Fibroblast of lung (primary cell): ENCODE data around the gene TBC1D9. TPM values are rescaled to one million over a fixed set of nuclear protein-coding genes. Genes with fewer than 3 reads are reported as not detected.

Experiments
- DNase-seq, 2 donors: peaks; one replicate each; pipeline versions ENCODE4 v3.0.0 to v3.0.0-alpha.2; 2010; ENCODE audit warnings: low read depth in 2 of 2
- H2AFZ ChIP-seq: 2 replicates; pipeline ENCODE4 v1.5.1; 2012; ENCODE audit warnings: low read length, control low read depth, inconsistent platforms
- H3K27ac ChIP-seq: 2 replicates; pipeline ENCODE4 v1.5.1; 2011; ENCODE audit warnings: low read length, control low read depth; ENCODE audit not compliant: insufficient read depth
- H3K27me3 ChIP-seq: 2 replicates; pipeline ENCODE4 v1.5.1; 2011; ENCODE audit warnings: mild to moderate bottlenecking, low read length; ENCODE audit not compliant: control insufficient read depth, insufficient read depth
- H3K36me3 ChIP-seq: 2 replicates; pipeline ENCODE4 v1.5.1; 2011; ENCODE audit warnings: low read length; ENCODE audit not compliant: control insufficient read depth, insufficient read depth
- H3K4me1 ChIP-seq: 2 replicates; pipeline ENCODE4 v1.5.1; 2011; ENCODE audit warnings: low read length; ENCODE audit not compliant: control insufficient read depth, insufficient read depth; ENCODE audit errors: extremely low read depth
- H3K4me2 ChIP-seq: 2 replicates; pipeline ENCODE4 v1.5.1; 2011; ENCODE audit warnings: low read length, control low read depth; ENCODE audit not compliant: insufficient read depth; ENCODE audit errors: extremely low read depth
- H3K4me3 ChIP-seq, 4 experiments: fragments of 200-600 bp in 1 of 4; sonication (generic) in 1 of 4; replicated peaks in 1 of 4; 2 replicates each; pipeline ENCODE4 v1.5.1; 2011 to 2016; ENCODE audit warnings: low read length in 4 of 4, low read depth in 3 of 4, mild to moderate bottlenecking in 3 of 4, control low read depth in 2 of 4, inconsistent platforms in 1 of 4, mixed read lengths in 1 of 4; ENCODE audit not compliant: insufficient read depth in 1 of 4; ENCODE audit errors: control extremely low read depth in 1 of 4
- H3K79me2 ChIP-seq: 2 replicates; pipeline ENCODE4 v1.5.1; 2012; ENCODE audit warnings: mild to moderate bottlenecking, low read length, inconsistent platforms; ENCODE audit not compliant: control insufficient read depth, insufficient read depth
- H3K9ac ChIP-seq: 2 replicates; pipeline ENCODE4 v1.5.1; 2011; ENCODE audit warnings: mild to moderate bottlenecking, low read length, control low read depth; ENCODE audit not compliant: insufficient read depth
- H3K9me3 ChIP-seq: 2 replicates; pipeline ENCODE4 v1.5.1; 2012; ENCODE audit warnings: low read depth, low read length; ENCODE audit not compliant: control insufficient read depth, insufficient read depth
- H4K20me1 ChIP-seq: 2 replicates; pipeline ENCODE4 v1.5.1; 2011; ENCODE audit warnings: low read length; ENCODE audit not compliant: control insufficient read depth, insufficient read depth; ENCODE audit errors: extremely low read depth
- EZH2 ChIP-seq: IDR thresholded peaks from 2 replicates; pipeline ENCODE4 v1.5.1; 2012; ENCODE audit warnings: low read length, control low read depth, mild to moderate bottlenecking; ENCODE audit errors: missing control alignments
- polyA plus RNA-seq, 2 donors: library from polyadenylated mRNA; depleted of rRNA in 1 of 2; stranded (reverse) in 1 of 2; unstranded in 1 of 2; fragments of >200 nt; gene quantifications; 2 replicates each; pipeline ENCODE4 v1.2.1, GENCODE V29; 2011 to 2012; ENCODE audit warnings: missing spikeins in 1 of 2
- total RNA-seq: library from RNA; depleted of rRNA; stranded (reverse); fragments of >200 nt; gene quantifications from 2 replicates; pipeline ENCODE4 v1.2.1, GENCODE V29; 2014
- TF ChIP-seq, protein P1 (sequence below), 2 donors: IDR thresholded peaks in 1 of 2; conservative IDR thresholded peaks in 1 of 2; 1 replicate in 1 of 2; 2 replicates in 1 of 2; pipeline ENCODE4 v1.5.1; 2011 to 2012; ENCODE audit warnings: low read length in 2 of 2, control low read depth in 1 of 2, inconsistent platforms in 1 of 2, low read depth in 1 of 2, mild to moderate bottlenecking in 1 of 2

The TBC1D9 gene
- total and polyA plus RNA-seq, 2 donors (not counting 1 experiment from before 2014, with no cell fraction given): 18.6 to 36.3 TPM

DNA sequence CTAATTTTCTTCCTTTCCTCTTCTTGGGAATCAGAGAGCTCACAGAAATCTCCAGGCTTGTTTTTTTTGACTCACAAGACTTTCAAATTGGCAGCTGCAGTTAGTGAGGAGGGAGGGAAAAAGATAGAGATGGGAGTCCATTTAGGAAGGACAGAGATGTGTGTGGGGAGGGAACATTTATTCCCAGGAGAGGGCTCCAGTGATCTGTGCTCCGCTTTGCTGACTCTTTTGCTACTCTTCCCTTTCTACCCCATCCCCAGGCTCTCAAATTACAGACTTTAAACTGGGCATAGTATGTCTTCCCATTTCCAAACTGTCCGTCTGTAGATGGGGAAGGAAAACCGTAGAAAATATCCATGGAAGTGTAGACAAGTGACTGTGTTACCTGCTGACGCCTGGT lies 148.3 kb downstream of the TBC1D9 start:
- Histone ChIP-seq H2AFZ (no peak overlapping the region), H3K9ac (no peak overlapping the region), H3K4me1 (no peaks in the 10 kb centered on the region), H4K20me1 (no peaks in the 10 kb centered on the region), H3K4me3 (no peak overlapping the region), H3K79me2 (no peaks in the 10 kb centered on the region), H3K27me3 (peaks cover 2% of the 10 kb centered on the region), H3K9me3 (no peaks in the 10 kb centered on the region), H3K4me2 (no peak overlapping the region), H3K27ac (no peak overlapping the region), H3K36me3 (no peaks in the 10 kb centered on the region)
- no peak for DNase-seq
- TF ChIP-seq, protein P1, sequence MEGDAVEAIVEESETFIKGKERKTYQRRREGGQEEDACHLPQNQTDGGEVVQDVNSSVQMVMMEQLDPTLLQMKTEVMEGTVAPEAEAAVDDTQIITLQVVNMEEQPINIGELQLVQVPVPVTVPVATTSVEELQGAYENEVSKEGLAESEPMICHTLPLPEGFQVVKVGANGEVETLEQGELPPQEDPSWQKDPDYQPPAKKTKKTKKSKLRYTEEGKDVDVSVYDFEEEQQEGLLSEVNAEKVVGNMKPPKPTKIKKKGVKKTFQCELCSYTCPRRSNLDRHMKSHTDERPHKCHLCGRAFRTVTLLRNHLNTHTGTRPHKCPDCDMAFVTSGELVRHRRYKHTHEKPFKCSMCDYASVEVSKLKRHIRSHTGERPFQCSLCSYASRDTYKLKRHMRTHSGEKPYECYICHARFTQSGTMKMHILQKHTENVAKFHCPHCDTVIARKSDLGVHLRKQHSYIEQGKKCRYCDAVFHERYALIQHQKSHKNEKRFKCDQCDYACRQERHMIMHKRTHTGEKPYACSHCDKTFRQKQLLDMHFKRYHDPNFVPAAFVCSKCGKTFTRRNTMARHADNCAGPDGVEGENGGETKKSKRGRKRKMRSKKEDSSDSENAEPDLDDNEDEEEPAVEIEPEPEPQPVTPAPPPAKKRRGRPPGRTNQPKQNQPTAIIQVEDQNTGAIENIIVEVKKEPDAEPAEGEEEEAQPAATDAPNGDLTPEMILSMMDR (conservative IDR thresholded peaks at IDR 0.05 in 1 of 2, IDR thresholded peaks at IDR 0.05 in 1 of 2; ENCODE audit: low read depth in 1 of 2, low read length in 2 of 2): no peak
- TF ChIP-seq EZH2: no peak

DNA sequence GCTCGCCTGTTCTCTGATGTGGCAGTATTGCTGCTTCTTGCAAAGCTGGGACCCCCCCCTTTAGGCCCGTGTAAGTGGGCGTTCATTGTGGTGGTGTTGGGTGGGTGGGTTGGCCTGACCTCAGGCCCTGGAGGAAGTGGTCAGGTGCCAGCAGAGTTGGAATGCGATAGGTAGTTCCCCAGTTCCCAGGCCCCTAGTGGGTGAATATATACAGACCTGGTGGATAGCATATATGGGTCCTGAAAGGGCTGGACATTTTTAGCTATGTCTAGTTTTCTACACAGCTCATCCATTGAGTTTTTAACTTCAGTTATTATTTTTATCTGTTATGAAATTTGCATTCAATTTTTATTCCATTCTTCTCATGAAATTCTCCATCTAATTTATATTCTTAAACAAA lies 151.6 kb downstream of the TBC1D9 start:
- no peaks in the 10 kb centered on the region for H3K4me1 ChIP-seq
- H3K4me3 ChIP-seq: no peak overlapping the region
- H4K20me1 ChIP-seq: no peaks in the 10 kb centered on the region
- H2AFZ ChIP-seq: no peak overlapping the region
- H3K9me3 ChIP-seq: no peaks in the 10 kb centered on the region
- H3K9ac ChIP-seq: no peak overlapping the region
- no peak overlapping the region for H3K4me2 ChIP-seq
- H3K27me3 ChIP-seq: peaks cover 8% of the 10 kb centered on the region
- no peaks in the 10 kb centered on the region for H3K79me2 ChIP-seq
- TF ChIP-seq, protein P1 (conservative IDR thresholded peaks at IDR 0.05 in 1 of 2, IDR thresholded peaks at IDR 0.05 in 1 of 2; ENCODE audit: low read depth in 1 of 2, low read length in 2 of 2): no peak
- no peak for TF ChIP-seq EZH2
- no peak overlapping the region for H3K27ac ChIP-seq
- no peak for DNase-seq
- H3K36me3 ChIP-seq: no peaks in the 10 kb centered on the region

DNA sequence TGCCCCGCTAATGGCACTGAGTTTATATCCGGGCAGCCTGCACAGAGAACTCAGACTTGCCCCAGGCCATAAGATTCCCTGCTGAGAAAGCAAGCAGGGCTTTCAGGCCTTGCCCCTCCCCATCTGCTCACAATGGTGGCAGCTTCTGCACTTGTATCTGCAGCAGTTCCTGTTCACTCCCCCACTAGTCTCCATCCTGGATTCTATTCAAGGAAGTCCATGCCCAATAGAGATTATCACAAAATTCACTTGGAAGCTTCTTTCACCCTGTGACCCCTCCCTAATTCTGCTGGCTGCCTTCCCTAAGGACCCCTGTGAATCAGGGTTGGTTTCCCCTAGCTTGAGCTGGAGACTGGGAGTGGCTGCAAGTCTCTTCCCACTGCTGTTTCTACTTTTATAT lies 152.9 kb downstream of the TBC1D9 start:
- Histone ChIP-seq H4K20me1 (no peaks in the 10 kb centered on the region), H3K27me3 (peaks cover 8% of the 10 kb centered on the region), H3K4me3 (no peak overlapping the region), H2AFZ (no peak overlapping the region), H3K9me3 (no peaks in the 10 kb centered on the region), H3K4me2 (no peak overlapping the region), H3K79me2 (no peaks in the 10 kb centered on the region), H3K36me3 (no peaks in the 10 kb centered on the region), H3K9ac (no peak overlapping the region), H3K4me1 (no peaks in the 10 kb centered on the region), H3K27ac (no peak overlapping the region)
- no peak for DNase-seq
- no peak for TF ChIP-seq EZH2
- TF ChIP-seq, protein P1 (conservative IDR thresholded peaks at IDR 0.05 in 1 of 2, IDR thresholded peaks at IDR 0.05 in 1 of 2; ENCODE audit: low read depth in 1 of 2, low read length in 2 of 2): no peak
